ENCODE measurements around the gene WDR37.
"Not testable (repeated sequence)": the region's sequence is repeated elsewhere in the genome, so short reads cannot be mapped to it uniquely, and the experiment has no call there.

The WDR37 gene

DNA sequence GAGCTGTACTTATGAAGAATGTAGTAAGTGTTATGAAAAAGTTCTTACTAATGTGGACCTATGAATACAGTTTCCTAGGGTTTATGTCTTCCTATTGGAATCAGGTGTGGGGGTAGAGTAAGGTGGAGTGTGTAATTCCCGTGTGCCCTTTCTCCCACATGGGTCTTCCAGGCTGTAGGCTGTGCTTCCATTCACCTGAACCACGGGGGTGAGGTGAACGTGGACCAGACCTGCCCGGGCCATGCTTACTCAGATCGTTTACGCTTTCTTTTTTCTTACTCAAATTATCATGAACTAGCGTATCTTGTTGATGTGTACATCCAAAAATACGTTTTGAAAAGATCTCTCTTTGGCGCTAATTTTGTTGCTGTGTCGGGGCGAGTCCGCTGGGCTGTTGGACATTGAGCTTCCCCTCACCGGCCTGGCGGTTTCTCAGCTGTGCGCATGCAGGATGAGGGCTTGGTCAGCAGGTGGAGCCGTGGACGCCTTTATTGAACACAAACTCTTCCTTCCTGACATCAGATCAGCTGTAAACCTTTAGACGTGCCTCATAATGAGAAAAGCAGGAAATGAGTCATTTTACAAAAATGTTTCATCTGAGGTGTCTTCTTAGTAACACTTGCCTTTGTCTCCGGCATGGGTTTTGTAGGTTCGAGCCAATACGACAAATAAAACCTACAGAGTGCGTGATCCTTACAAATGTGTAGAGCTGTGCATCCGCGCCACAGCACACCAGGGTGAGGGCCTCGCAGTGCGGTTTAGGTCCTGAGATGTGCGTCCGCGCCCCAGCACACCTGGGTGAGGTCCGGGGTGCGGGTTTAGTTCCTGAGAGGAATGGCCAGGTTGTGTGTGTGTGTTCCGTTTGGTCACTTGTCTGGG, 53.8 kb downstream of the WDR37 start:
- peak; percentile 83 for DNase-seq

DNA sequence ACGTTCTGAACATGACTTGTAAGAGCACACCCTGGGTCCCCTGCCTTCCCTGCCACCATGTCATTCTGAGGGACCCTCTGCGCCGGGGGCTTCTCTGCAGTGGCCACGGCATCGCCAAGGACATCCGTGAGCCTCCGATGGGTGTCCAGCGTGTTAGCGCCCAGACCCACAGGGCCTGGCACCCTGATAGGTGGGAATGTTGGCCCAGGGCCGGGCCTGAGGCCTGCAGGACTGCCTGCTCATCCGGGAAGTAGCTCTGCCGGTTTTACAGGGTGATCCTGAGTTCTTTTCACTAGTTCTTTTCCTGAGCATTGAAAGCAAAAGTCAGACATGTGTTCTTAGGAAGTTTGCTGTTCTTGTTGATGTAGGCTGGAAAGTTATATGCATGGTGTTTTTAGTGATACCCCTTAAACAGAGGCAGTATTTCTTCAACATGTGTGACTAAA, 54.5 kb downstream of the WDR37 start:
- no peak for DNase-seq

DNA sequence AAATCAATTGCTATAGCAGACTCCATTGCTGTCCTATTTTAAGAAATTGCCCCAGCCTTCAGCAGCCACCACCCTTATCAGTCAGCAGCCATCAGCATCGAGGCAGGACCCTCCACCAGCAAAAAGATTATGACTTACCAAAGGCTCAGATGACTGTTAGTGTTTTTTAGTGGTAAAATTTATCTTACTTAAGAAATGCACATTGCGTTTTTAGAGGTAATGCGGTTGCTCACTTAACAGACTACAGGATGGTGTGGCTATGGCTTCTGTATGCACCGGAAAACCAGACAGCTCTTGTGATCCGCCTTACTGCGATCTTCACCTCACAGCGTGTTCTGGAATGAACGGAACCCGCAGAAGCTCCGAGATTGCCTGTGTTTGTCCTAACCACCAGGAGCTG, 58.1 kb downstream of the WDR37 start:
- DNase-seq, result no peak

DNA sequence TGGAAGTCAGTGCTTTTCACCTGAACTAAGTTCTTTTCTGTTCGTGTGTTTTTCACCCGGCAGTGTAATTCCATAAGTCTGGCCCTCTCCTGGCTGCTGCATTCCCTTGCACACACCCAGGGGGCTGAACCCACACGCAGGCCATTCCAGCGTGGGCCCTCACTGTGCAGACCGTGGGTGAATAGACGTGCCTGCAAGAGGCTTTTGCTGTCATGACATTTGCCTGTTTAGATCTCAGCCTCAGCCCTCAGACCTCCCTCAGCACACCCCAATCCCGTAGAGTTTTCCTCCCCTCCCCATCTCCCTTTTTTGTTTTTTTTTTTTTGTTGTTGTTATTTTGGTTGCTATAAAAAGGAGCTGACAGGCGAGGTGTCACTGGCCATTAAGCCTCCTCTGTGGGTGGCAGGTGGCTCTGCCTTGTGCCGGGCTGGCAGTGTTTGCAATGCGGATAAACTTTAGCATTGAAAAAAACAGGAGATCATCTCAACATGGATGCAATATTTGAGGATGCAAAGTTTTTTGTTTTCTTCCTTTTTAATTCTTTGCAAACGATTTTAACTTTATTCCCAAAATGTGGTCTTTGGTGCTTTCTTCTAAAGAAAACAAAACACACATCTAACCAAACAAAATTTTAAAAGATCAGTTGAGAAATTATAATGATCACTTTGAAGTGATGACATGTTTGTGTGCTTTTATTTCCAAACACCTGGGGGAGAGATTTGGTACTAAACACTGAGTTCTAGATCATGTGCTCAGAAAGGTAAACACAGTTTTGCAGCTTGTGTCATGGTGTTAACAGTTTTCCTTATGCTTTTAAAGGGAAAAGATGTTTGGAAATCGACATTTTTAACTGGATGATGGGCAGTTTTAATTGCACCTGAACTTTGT, 58.8 kb downstream of the WDR37 start:
- DNase-seq, result no peak

DNA sequence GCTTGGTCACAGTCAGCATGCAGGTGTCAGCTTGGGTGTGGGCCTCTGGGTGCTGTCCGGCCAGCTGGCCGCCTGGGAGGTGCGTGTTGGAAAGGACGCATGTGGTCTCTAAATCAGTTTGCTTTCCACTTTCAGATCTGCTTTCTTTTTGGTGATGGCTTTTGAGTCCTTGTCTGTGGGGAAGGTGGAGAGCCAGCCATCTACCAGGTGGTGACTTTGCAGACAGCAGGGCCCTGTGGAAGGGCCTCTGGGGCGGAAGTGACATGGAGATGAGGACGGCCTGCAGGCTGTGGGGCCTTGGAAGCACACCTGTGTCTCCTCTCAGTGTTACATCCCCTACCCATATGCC, 59.4 kb downstream of the WDR37 start:
- DNase-seq, result no peak

DNA sequence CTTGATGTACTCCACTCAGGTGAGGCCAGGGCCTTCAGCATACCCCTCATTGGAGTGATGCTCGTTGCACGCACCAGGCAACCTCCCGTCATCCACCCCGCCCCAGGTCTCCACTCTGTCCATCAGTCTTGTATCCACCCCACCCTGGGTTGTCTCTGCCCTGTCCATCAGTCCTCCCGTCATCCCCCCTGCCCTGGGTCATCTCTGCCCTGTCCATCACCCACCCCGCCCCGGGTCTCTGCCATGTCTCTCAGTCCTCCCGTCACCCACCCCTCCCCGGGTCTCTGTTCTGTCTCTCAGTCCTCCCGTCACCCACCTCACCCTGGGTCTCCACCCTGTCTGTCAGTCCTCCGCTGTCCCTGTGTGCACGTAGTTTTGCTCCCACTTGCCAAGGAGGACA, 59.9 kb downstream of the WDR37 start:
- no peak for DNase-seq

DNA sequence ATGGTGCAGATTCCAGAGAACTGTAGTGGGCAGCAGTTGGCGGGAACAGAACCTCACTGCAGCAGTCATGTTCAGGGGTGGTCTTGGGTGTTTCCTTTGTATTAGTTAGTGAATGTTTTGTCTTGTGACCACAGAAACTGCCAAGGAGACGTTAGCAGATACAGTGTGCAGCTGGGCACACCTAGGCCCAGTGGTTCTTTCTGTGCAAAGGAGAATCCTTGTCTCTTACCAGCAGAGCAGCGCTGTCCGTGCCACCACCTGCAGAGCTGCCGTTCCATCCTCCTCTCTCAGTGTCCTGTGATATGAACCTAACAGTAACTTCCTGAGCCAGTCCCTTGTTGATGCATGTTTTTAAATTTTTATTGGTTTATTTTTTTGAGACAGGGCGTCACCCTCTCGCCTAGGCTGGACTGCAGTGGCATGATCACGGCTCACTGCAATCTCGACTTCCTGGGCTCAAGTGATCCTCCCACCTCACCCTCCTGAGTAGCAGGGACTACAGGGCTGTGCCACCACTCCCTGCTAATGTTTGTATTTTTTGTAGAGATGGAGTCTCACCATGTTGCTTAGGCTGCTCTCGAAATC, 60.6 kb downstream of the WDR37 start:
- no peak for DNase-seq

DNA sequence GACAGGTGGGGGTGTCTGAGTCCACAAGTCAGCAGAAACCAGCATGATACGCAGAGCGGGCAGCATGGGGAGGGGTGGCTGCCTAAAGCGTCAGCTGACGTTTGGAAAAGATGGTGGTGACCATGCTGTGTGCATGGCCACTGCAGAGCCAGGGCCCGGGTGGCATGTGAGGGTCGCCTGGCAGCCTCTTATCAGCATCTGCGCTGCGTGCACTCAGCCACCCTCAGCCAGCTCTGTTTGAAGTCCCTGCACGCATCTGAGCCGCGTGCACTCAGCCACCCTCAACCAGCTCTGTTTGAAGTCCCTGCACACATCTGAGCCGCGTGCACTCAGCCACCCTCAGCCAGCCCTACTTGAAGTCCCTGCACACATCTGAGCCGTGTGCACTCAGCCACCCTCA, 61.5 kb downstream of the WDR37 start:
- no peak for DNase-seq

DNA sequence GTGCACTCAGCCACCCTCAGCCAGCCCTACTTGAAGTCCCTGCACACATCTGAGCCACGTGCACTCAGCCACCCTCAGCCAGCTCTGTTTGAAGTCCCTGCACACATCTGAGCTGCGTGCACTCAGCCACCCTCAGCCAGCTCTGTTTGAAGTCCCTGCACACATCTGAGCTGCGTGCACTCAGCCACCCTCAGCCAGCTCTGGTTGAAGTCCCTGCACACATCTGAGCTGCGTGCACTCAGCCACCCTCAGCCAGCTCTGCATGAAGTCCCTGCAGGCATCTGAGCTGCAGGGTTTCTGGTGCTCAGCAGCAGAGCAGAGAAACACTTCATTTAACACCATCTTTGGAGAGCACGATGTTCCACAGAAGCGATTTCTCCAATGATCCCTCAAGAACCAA, 62.1 kb downstream of the WDR37 start:
- not testable (repeated sequence) for DNase-seq

DNA sequence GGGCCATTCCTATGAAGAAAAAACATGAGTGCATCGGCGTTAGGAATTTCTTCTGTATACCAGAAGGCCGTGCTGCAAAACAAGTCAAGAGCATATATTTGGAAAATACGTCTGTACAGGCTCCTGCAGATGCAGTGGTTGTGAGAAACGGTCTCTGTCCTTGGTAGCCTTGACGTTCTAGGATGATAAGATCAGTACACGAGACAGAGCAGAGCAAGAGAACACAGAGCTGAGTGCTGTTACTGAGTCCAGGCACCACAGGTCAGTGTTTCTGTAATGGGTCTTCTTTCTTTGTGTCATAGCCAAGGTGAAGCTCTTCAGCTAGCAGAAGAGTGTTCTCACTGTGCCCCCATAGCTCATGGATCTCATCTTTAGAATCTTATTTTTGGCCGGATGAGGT, 62.8 kb downstream of the WDR37 start:
- no peak for DNase-seq

DNA sequence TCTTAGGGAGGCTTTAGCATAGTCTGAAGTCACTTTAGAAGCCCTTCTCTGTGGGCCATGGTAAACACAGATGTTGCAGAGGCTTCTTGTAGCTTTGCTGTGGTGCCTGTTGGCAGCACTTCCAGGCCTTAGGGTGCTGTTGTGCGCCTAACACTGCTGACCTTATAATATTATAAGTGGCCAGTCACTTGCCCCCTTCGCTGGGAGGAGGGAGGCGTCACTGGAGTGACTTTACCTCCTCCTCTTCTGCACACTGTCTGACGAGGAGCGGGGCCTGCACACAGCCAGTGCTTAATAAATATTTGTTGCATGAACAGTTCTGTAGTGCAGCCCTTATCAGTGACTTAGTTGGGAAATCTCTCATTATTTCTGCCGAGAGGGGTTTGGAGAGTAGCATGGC, 63.3 kb downstream of the WDR37 start:
- no peak for DNase-seq

DNA sequence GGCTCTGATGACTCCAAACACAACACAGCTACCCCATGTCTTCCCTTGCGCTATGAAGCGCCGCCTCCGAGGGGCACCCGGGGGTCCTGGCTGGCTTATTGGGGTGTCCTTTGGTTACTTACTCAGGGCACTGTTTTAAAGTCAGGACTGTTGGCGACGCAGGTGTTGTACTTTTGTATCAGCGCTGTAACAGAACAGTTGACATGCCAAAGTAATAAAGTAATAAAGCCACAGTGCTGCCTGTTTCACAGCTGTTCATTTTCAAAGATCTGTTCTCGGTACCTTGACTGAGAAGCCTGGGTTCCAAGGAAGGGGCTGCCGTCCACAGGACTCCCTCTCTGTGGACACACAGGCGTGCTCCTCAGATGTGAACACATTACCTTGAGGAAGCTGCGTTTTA, 64.1 kb downstream of the WDR37 start:
- DNase-seq, result no peak

DNA sequence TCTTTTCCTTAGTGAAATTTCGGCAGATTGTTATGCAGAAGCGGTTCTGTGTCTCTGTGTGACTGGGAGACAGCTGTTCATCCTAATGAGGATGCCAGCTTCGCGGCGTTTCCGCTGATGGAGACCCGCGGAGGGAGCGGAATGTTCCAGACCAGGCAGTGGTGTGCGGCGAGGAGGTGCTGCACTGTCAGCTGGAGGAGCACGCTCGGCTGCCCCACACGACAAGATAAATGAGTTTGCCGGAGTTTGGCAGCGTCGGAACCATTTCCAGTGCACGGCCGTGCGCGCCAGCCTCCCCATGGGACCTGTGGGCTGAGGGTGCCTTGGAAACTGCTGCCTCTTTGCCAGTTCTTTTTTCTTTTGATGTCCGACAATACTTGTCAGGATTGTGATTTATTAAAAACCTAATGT, 64.6 kb downstream of the WDR37 start:
- DNase-seq, result no peak

DNA sequence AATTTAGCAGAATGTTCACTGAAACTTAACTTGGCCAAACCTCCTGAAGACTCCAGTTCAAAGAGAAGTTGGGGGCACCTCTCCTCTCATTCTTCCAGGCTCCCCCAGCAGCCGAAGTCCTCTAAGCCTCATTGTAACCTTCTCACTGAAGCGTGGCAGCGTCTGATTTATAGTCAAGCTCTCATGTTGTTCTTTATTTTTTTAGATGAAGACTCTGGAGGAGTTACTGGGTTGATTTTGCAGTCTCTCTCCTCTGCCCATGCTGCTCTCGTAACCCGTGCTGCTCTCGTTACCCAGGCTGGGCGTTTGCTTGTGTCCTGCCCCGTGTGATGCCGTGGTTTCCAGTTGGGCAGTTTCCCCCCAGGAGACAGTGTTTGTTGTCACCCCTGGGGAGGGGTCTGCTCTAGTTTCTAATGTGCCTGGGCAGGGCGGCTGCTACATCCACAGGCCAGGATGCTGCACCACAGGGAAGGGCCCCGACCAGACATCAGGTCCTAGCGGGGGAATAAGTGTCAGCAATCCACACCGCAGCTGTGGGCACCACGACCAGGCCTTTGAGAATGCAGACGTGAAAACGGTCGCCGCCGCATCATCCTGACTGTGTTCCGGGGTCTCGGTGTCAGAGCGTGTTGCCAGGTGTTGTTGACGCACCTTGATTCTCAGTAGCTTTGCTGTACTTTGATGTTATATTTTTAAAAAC, 65.2 kb downstream of the WDR37 start:
- DNase-seq, result no peak

DNA sequence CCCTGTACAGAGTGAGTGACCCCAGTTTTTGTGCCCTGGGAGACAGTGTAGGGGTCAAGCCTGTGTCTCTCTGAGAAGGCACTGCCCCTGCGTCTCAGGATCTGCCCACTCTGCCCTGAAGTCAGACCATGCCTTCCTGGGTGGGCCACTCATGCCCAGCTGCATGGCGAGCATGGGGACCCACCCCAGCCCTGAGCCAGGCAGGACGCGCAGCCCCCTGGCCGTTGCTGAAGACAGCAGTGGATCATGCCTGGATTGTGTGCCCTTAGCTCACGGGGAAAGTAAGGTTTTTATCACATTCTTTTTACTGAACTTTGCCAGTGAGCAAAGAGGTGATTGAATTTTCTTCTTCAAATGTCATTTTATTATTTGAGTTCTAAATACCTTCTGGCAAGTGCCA, 66.2 kb downstream of the WDR37 start:
- DNase-seq, result no peak

DNA sequence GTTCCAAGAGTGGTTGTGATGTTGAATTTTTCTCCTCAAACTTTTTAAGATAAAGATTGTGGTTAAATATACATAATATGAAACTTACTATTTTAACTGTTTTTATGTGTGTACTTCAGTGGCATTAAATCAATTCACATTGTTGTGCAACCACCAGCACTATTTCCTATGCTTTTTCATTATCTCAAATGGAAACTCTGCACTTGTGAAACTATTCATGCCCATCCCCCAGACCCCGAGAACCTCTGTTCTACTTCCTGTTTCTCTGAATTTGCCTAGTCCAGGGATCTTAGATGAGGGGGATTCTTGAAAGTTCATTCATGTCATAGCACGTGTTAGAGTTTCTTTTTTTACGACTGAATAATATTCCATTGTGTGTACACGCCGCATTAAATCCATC, 67.0 kb downstream of the WDR37 start:
- no peak for DNase-seq

DNA sequence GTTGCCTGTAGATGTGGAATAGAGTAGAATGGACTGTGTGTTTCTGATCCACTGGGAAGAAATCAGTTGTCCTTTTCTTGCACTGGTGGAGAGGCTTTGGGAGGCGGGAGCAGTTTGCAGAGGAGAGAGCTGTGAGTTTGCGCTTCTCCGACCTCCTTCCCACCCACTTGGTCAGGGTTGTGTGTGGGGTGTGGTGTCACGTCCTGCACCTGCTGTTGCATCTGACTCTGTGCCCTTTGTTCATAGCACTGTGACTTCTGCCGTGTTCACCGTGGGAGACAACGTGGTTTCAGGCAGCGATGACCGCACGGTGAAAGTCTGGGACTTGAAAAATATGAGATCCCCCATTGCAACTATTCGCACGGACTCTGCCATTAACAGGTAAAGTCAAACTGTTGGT, 67.8 kb downstream of the WDR37 start:
- no peak for DNase-seq

DNA sequence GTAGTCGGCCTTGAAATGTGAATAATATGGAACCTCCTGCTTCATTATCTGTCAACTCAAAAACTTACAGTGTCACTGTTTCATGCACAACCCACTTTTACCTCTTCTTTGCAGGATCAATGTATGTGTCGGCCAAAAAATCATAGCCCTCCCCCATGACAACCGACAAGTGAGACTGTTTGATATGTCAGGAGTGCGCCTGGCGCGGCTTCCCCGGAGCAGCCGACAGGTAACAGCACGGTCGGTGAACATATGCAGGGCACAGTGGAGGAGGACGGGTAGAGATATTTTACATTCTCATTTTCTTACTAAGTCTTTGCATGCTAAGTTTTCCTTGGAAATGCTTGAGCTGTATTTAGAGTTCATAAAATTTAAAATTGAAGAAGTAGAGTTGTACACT, 68.6 kb downstream of the WDR37 start:
- DNase-seq, result no peak

DNA sequence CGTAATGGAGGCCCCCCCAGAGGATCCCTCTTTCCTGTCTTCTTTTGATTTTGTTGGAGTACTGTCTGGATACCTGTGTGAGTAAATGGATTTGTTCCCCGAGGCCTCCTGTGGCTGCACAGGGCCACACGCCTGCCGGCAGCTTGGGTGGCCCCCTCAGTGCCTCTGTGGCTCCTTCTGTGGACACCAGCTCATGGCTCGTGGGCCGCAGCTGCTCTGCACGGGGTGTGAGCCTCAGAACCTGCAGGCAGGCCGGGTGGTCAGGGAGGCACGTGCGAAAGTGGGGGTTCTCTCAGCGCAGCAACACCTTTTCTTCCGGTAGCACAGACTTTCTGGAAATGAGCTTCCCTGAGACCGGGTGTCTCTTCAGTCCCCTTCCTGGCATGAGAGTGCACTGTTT, 70.3 kb downstream of the WDR37 start:
- DNase-seq, result no peak

DNA sequence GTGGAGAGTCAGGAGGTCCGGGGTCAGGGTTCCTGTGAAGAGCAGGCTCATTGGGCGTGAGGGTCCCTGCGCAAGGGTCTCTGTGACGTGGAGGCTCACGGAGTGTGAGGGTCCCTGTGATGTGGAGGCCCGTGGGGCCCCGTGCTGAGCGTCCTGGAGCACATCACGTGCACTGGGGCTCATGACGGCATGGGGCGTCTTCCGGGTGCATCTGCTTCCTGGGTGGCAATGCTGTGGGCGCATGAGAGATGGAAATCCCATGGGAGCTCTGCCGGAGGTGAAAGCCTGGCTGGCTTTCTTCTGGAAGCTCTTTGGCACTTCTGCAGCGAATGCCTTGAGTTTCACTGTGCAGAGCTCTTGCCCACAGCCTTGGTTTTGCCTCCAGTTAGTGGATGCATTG, 71.4 kb downstream of the WDR37 start:
- DNase-seq, result no peak

DNA sequence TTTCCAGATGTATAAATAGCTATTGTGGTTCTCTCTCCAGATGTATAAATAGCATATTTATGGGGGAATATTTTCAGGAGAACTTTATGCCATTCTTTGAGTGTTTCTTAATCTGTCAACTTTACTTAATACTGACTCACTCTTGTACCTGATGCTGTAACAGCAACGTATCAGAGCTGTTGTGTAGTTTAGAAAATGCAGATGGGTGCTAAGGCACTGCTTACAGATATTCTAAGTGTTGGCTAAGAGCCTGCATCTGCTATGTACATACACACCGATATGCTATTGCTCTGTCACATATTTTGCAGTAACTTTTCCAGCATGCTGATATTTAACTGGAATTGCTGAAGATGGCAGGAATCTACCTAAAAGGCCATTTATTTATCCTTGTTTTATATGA, 71.9 kb downstream of the WDR37 start:
- no peak for DNase-seq

DNA sequence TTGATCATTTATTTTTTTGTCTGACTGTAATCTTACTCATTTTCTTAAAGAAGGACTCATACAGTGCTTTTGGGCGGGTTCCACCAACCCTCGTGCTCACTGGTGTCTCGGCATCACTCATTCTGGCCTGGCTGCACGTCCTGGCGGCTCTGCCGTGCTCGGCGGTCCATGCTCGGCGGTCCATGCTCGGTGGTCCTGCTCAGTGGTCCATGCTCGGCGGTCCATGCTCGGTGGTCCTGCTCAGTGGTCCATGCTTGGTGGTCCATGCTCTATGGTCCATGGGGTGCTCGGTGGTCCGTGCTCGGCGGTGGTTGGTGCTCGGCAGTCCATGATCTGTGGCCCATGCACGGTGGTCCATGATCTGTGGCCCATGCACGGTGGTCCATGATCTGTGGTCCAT, 72.5 kb downstream of the WDR37 start:
- no peak for DNase-seq

DNA sequence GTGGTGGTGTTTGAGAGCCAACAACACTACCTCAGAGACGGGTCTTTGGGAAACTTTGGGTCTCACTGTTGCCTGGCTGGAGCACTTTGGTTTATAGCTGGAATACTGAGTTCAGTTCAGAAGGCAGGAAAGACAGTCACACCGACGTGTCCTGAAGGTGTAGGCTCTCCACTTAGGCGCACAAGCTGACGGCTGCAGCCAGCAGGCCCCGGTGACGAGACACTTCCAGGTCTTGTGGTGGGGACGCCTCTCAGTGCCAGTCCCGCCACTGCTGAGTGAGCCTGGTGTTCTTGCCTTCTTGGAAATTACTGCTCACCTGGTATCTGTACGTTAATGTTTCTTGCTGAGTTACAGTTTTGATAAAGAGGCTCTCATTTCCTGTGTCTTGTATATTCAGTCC, 74.0 kb downstream of the WDR37 start:
- DNase-seq, result no peak
